ENCODE measurements around the gene WFS1.

GRCh38 chr4:6290769-6291547, 21.3 kb downstream of the WFS1 start:
- TF ChIP-seq CREB1 (IDR thresholded peaks at IDR 0.05): no peak
- TF ChIP-seq CREB1 (CRISPR knock-in tag; IDR thresholded peaks at IDR 0.05): no peak
- TF ChIP-seq, protein P1, sequence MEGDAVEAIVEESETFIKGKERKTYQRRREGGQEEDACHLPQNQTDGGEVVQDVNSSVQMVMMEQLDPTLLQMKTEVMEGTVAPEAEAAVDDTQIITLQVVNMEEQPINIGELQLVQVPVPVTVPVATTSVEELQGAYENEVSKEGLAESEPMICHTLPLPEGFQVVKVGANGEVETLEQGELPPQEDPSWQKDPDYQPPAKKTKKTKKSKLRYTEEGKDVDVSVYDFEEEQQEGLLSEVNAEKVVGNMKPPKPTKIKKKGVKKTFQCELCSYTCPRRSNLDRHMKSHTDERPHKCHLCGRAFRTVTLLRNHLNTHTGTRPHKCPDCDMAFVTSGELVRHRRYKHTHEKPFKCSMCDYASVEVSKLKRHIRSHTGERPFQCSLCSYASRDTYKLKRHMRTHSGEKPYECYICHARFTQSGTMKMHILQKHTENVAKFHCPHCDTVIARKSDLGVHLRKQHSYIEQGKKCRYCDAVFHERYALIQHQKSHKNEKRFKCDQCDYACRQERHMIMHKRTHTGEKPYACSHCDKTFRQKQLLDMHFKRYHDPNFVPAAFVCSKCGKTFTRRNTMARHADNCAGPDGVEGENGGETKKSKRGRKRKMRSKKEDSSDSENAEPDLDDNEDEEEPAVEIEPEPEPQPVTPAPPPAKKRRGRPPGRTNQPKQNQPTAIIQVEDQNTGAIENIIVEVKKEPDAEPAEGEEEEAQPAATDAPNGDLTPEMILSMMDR (IDR thresholded peaks at IDR 0.05 in 2 of 3, conservative IDR thresholded peaks at IDR 0.05 in 1 of 3; ENCODE audit: insufficient read depth in 2 of 3, low read depth in 1 of 3, low read length in 3 of 3): no peak
- TF ChIP-seq ZNF24 (IDR thresholded peaks at IDR 0.05): no peak
- TF ChIP-seq HNRNPUL1 (IDR thresholded peaks at IDR 0.05; ENCODE audit: low read length): no peak
- TF ChIP-seq EZH2 (IDR thresholded peaks at IDR 0.05; ENCODE audit: borderline replicate concordance, low read depth, low read length): no peak
- TF ChIP-seq L3MBTL2 (IDR thresholded peaks at IDR 0.05): no peak

All from K562 (cell line).